Stimulated activated CD8-positive, alpha-beta memory T cell treated with anti-CD3 and anti-CD28 coated beads, Interleukin-12 subunit alpha, Interleukin-12 subunit beta, amount 100 ng/mL, for 24 hours (primary cell): ENCODE results near the gene WDR5.

Source experiments
- DNase-seq: peaks from one replicate; pipeline ENCODE4 v3.0.0-alpha.2; 2020; ENCODE audit errors: extremely low read depth

WDR5 gene

GRCh38 chr9:134208310-134208841 lies 72.5 kb downstream of the WDR5 start:
- DNase-seq: no peak

GRCh38 chr9:134208981-134209725 lies 73.3 kb downstream of the WDR5 start:
- no peak for DNase-seq
